ENCODE results near the gene EPG5. TPM values are rescaled to one million over a fixed set of nuclear protein-coding genes. Genes with fewer than 3 reads are reported as not detected.

The EPG5 gene
- total and polyA plus RNA-seq, 9 of the 15 experiments (the other 6 are each of a cell fraction or from before 2014, with no cell fraction given), result 1.3 to 10.7 (median 5.2) TPM

DNA sequence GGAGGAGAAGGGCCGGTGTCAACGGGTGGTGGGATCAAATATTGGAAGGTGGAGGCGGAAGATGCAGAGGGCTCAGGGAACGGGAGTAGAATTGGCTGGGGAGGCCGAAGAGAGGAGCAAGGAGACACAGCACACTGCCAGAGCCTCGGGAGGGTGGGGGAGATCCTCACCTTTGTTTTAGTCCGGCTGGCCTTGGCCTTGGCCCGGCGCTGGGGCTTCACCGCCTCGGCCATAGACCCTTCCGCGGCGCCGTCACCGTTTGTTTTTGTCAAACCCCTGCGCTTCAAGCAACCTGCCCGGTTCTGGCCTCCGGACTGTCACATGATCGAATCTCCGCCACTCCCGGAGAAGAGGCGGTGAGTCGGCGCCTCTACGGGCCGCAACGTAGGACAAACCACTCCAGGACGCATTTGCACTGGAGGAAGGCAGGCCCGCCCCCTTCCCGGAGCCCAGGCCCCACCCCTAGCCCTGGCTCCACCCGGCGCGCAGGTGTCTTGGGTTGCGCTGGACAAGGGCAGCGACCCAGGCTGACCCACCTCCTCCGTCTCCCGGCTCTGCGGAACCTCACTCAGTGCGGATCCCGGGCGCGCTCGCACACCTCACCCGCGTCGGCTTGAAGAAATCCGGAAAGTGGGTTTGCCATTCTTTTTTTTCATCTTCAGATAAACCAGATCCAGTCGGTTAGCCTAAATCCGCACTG is at the start of gene EPG5 (continued):
- TF ChIP-seq, protein P1, sequence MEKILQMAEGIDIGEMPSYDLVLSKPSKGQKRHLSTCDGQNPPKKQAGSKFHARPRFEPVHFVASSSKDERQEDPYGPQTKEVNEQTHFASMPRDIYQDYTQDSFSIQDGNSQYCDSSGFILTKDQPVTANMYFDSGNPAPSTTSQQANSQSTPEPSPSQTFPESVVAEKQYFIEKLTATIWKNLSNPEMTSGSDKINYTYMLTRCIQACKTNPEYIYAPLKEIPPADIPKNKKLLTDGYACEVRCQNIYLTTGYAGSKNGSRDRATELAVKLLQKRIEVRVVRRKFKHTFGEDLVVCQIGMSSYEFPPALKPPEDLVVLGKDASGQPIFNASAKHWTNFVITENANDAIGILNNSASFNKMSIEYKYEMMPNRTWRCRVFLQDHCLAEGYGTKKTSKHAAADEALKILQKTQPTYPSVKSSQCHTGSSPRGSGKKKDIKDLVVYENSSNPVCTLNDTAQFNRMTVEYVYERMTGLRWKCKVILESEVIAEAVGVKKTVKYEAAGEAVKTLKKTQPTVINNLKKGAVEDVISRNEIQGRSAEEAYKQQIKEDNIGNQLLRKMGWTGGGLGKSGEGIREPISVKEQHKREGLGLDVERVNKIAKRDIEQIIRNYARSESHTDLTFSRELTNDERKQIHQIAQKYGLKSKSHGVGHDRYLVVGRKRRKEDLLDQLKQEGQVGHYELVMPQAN (IDR thresholded peaks at IDR 0.05; ENCODE audit: borderline replicate concordance), result 0 out of 2 replicates have a peak, but pooled peaks have one; percentile 33
- TF ChIP-seq CCNT2 (IDR thresholded peaks at IDR 0.05; ENCODE audit: borderline replicate concordance, extremely low read depth, insufficient read length, low read depth, low read length) (peak; percentile 41), JUND (IDR thresholded peaks at IDR 0.05; ENCODE audit: borderline replicate concordance, low read depth, low read length) (peak; percentile 72), JUND (tag; IDR thresholded peaks at IDR 0.05; ENCODE audit: borderline replicate concordance, low read depth, low read length) (peak; percentile 16; the same call in 1 of the 3 replicates), DDX20 (tag; IDR thresholded peaks at IDR 0.05; ENCODE audit: low read depth) (no peak), CTBP1 (IDR thresholded peaks at IDR 0.05; ENCODE audit: borderline replicate concordance) (peak; percentile 41; the same call in 1 of the 2 replicates), IFI16 (CRISPR knock-in tag; IDR thresholded peaks at IDR 0.05) (no peak), HCFC1 (IDR thresholded peaks at IDR 0.05; ENCODE audit: low read depth, low read length) (peak; percentile 53), MAX (CRISPR knock-in tag; IDR thresholded peaks at IDR 0.05) (peak; percentile 63; the same call in 1 of the 2 replicates), POLR2A (conservative IDR thresholded peaks at IDR 0.05) (peak; percentile 78), MTA3 (IDR thresholded peaks at IDR 0.05; ENCODE audit: borderline replicate concordance) (peak; percentile 98), SIN3B (IDR thresholded peaks at IDR 0.05; ENCODE audit: low read depth) (peak; percentile 86), RBBP5 (IDR thresholded peaks at IDR 0.05; ENCODE audit: borderline replicate concordance, insufficient read depth, low read length, poor library complexity, severe bottlenecking) (peak; percentile 63), TAF1 (IDR thresholded peaks at IDR 0.05; ENCODE audit: control insufficient read depth, extremely low read depth, insufficient read depth, low read length, severe bottlenecking) (peak; percentile 42), ATF7 (IDR thresholded peaks at IDR 0.05) (peak; percentile 48; the same call in 1 of the 2 replicates), CBFA2T2 (conservative IDR thresholded peaks at IDR 0.05) (peak; percentile 32; the same call in 1 of the 2 replicates), HDAC8 (tag; IDR thresholded peaks at IDR 0.05) (no peak), C11orf30 (IDR thresholded peaks at IDR 0.05; ENCODE audit: low read depth) (peak; percentile 93), POU5F1 (IDR thresholded peaks at IDR 0.05; ENCODE audit: borderline replicate concordance, low read depth, low read length, partially characterized antibody) (peak; percentile 71), NFYB (IDR thresholded peaks at IDR 0.05; ENCODE audit: extremely low read depth, insufficient read length) (peak; percentile 74), POLR2G (IDR thresholded peaks at IDR 0.05; ENCODE audit: low read depth, low read length) (peak; percentile 85)
- TF ChIP-seq, protein P2, sequence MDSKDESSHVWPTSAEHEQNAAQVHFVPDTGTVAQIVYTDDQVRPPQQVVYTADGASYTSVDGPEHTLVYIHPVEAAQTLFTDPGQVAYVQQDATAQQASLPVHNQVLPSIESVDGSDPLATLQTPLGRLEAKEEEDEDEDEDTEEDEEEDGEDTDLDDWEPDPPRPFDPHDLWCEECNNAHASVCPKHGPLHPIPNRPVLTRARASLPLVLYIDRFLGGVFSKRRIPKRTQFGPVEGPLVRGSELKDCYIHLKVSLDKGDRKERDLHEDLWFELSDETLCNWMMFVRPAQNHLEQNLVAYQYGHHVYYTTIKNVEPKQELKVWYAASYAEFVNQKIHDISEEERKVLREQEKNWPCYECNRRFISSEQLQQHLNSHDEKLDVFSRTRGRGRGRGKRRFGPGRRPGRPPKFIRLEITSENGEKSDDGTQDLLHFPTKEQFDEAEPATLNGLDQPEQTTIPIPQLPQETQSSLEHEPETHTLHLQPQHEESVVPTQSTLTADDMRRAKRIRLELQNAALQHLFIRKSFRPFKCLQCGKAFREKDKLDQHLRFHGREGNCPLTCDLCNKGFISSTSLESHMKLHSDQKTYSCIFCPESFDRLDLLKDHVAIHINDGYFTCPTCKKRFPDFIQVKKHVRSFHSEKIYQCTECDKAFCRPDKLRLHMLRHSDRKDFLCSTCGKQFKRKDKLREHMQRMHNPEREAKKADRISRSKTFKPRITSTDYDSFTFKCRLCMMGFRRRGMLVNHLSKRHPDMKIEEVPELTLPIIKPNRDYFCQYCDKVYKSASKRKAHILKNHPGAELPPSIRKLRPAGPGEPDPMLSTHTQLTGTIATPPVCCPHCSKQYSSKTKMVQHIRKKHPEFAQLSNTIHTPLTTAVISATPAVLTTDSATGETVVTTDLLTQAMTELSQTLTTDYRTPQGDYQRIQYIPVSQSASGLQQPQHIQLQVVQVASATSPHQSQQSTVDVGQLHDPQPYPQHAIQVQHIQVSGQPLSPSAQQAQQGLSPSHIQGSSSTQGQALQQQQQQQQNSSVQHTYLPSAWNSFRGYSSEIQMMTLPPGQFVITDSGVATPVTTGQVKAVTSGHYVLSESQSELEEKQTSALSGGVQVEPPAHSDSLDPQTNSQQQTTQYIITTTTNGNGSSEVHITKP (IDR thresholded peaks at IDR 0.05; ENCODE audit: partially characterized antibody), result peak; percentile 93
